ENCODE data around the gene PRDM7.
"Not testable (repeated sequence)": the region's sequence is repeated elsewhere in the genome, so short reads cannot be mapped to it uniquely, and the experiment has no call there.

DNA sequence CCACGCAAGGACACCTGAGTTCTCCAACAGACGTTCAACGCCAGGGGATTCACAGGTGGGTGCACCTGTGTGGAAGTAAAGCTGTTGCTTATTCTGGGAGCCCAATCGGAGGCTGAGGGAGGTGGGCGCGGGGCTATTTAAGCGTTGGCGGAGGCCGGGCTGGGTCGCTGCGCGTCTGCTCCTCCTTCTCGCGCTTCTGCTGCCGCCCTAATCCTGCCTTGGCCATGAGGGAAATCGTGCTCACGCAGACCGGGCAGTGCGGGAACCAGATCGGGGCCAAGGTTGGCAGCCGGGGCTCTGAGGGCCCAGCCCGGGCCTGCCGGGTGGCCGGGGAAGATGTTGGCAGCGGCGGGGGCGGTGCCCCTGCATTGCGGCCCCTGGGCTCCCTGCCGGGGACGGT lies 16.7 kb upstream of the PRDM7 start:
- not testable (repeated sequence) for TF ChIP-seq POLR2A (IDR thresholded peaks at IDR 0.05; ENCODE audit: low read length); GATA1 (IDR thresholded peaks at IDR 0.05; ENCODE audit: low read depth, low read length)
